Measurements from ENCODE around the gene CASK.

GRCh38 chrX:41559235-41560052 is 363.9 kb downstream of the CASK start:
- no peak for TF ChIP-seq CTCF (IDR thresholded peaks at IDR 0.05)
- no peak for TF ChIP-seq POLR2A (IDR thresholded peaks at IDR 0.05)
- no peak for TF ChIP-seq POLR2AphosphoS5 (IDR thresholded peaks at IDR 0.05)

Data from prostate gland (tissue), 2 donors.